ENCODE data around the gene RFTN1. TPM values are rescaled to one million over a fixed set of nuclear protein-coding genes. Genes with fewer than 3 reads are reported as not detected.
A peak's percentile ranks its signal among the peaks of the same experiment; 100 is the strongest.

The RFTN1 gene
- total and polyA plus RNA-seq, 10 of the 15 experiments (the other 5 are each of a cell fraction or from before 2014, with no cell fraction given): 20.6 to 213 (median 147) TPM

GRCh38 chr3:16508243-16508578, 5.3 kb downstream of the RFTN1 start:
- H3K27me3 ChIP-seq (replicated peaks in 1 of 2; ENCODE audit: control insufficient read depth in 2 of 2, insufficient read depth in 2 of 2, low read length in 1 of 2): no peaks in the 10 kb centered on the region
- in situ Hi-C loops (cut with MboI): loop anchor here (25.0 kb wide), 1 partner anchor 1146 kb away; no protein-coding TSS in a partner anchor
- H3K36me3 ChIP-seq (ENCODE audit: control insufficient read depth in 2 of 2, insufficient read depth in 2 of 2, low read length in 1 of 2): peaks cover 6 to 10% of the 10 kb centered on the region in 2 experiments; a peak in 3 of 4 replicates
- CTCF ChIA-PET: interaction anchor here (1.3 to 1.6 kb wide), 3 partner anchors 12 to 218 kb away, joined by 4 to 5 read pairs (median 4); no protein-coding TSS in a partner anchor
- H2AFZ ChIP-seq (ENCODE audit: control insufficient read depth, low read depth, low read length): no peak overlapping the region
- POLR2A ChIA-PET: interaction anchor here (0.7 to 6.8 kb wide), 13 partner anchors 9 to 138 kb away, joined by 3 to 47 read pairs (median 6); no protein-coding TSS in a partner anchor
- H3K9ac ChIP-seq (ENCODE audit: control insufficient read depth, insufficient read depth, low read length): peak overlapping the region; percentile 99
- intact Hi-C loops (cut with micrococcal nuclease; ENCODE audit: unreplicated experiment): no loop called here
- peak overlapping the region; percentile 95 for H3K4me2 ChIP-seq (ENCODE audit: control insufficient read depth, insufficient read depth)
- RAD21 ChIA-PET (ENCODE audit: unreplicated experiment): interaction anchor here (0.8 to 10.3 kb wide), 13 partner anchors 9 to 220 kb away, joined by 3 to 74 read pairs (median 11); no protein-coding TSS in a partner anchor
- ATAC-seq: no peak
- peak overlapping the region; percentile 92 for H3K27ac ChIP-seq (ENCODE audit: control insufficient read depth, insufficient read depth)
- SMC1A ChIA-PET (ENCODE audit: uncharacterized antibody, unreplicated experiment): interaction anchor here (0.6 to 25.8 kb wide), 18 partner anchors 9 to 237 kb away, joined by 3 to 295 read pairs (median 4); no protein-coding TSS in a partner anchor
- no TSS peak for BruUV-seq (replicated peaks)
- 0 out of 2 replicates have a peak, but pooled peaks cover 2% of the 10 kb centered on the region for H4K20me1 ChIP-seq (ENCODE audit: control insufficient read depth, insufficient read depth)
- H3K9me3 ChIP-seq (replicated peaks; ENCODE audit: control insufficient read depth, insufficient read depth, low read length): no peaks in the 10 kb centered on the region
- no peak for FAIRE-seq
- no peak for DNase-seq (ENCODE audit: low read depth, low spot score)
- H3K79me2 ChIP-seq (ENCODE audit: control insufficient read depth, insufficient read depth, low read length): peaks cover 93% of the 10 kb centered on the region
- peaks cover 57% of the 10 kb centered on the region for H3K4me1 ChIP-seq (ENCODE audit: control insufficient read depth, insufficient read depth, low read length)
- H3K4me3 ChIP-seq: peak overlapping the region; percentile 61
- 1% methylated on average over 4 of the region's 4 CpGs for WGBS (ENCODE audit: insufficient coverage, insufficient replicate concordance, low lambda C conversion rate, missing lambda C conversion rate)
- TF ChIP-seq YBX1 (IDR thresholded peaks at IDR 0.05): no peak
- TF ChIP-seq SPI1 (IDR thresholded peaks at IDR 0.05; ENCODE audit: borderline replicate concordance, insufficient read depth, low read depth, low read length): no peak
- no peak for TF ChIP-seq RCOR1 (conservative IDR thresholded peaks at IDR 0.05; ENCODE audit: low read depth, low read length)
- TF ChIP-seq TCF12 (IDR thresholded peaks at IDR 0.05; ENCODE audit: low read depth, low read length): no peak
- no peak for TF ChIP-seq POU2F2 (IDR thresholded peaks at IDR 0.05; ENCODE audit: borderline replicate concordance, low read depth, low read length)
- 0 out of 2 replicates have a peak, but pooled peaks have one; percentile 12 for TF ChIP-seq TAF1 (IDR thresholded peaks at IDR 0.05; ENCODE audit: borderline replicate concordance, low read depth, low read length)
- no peak for TF ChIP-seq CHD2 (IDR thresholded peaks at IDR 0.05; ENCODE audit: borderline replicate concordance, low read depth, low read length)
- TF ChIP-seq ZNF687 (IDR thresholded peaks at IDR 0.05): 0 out of 2 replicates have a peak, but pooled peaks have one; percentile 0
- TF ChIP-seq ATF2 (IDR thresholded peaks at IDR 0.05; ENCODE audit: low read length): no peak
- TF ChIP-seq SKIL (IDR thresholded peaks at IDR 0.05; ENCODE audit: low read depth, poor library complexity, severe bottlenecking): no peak
- 0 out of 2 replicates have a peak, but pooled peaks have one; percentile 32 for TF ChIP-seq MXI1 (IDR thresholded peaks at IDR 0.05; ENCODE audit: low read depth, low read length)
- peak; percentile 14; the same call in 1 of the 2 replicates for TF ChIP-seq YY1 (IDR thresholded peaks at IDR 0.05; ENCODE audit: low read depth, low read length)
- peak; percentile 53; the same call in 1 of the 2 replicates for TF ChIP-seq POLR2AphosphoS5 (IDR thresholded peaks at IDR 0.05; ENCODE audit: low read length)
- TF ChIP-seq NR2F1 (conservative IDR thresholded peaks at IDR 0.05): no peak
- TF ChIP-seq GATAD2B (conservative IDR thresholded peaks at IDR 0.05; ENCODE audit: low read depth): 0 out of 2 replicates have a peak, but pooled peaks have one; percentile 13
- 0 out of 2 replicates have a peak, but pooled peaks have one; percentile 10 for TF ChIP-seq SMAD5 (IDR thresholded peaks at IDR 0.05; ENCODE audit: low read depth)
